NCI-H1417 (cell line): ENCODE data around the gene RAPGEF5.

Experiments
- DNase-seq, 3 experiments: peaks; one replicate each; lab custom pipeline; 2025; lab: John Stamatoyannopoulos, UW

Gene RAPGEF5

DNA sequence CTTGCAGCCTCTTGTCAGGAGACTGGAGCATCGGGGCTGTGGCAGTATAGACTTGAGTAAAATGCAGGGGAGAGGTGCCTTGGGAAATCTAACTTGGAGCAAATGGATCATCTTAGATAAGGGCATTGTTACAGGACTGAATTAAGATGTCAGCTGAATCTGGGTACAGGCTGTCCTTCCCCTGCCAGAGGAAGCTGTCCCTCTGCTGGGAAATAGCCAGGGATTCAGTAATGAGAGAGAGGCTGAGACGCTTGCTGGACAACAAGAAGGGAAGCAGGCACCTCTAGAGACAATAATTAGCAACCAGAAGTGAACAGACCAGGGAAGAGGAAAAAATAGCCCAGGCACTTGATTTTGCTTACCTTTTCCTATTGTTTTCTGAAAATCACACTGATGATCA, 20.7 kb upstream of the RAPGEF5 start:
- peak in 2 of 3 experiments; percentile 39 to 53 for DNase-seq

DNA sequence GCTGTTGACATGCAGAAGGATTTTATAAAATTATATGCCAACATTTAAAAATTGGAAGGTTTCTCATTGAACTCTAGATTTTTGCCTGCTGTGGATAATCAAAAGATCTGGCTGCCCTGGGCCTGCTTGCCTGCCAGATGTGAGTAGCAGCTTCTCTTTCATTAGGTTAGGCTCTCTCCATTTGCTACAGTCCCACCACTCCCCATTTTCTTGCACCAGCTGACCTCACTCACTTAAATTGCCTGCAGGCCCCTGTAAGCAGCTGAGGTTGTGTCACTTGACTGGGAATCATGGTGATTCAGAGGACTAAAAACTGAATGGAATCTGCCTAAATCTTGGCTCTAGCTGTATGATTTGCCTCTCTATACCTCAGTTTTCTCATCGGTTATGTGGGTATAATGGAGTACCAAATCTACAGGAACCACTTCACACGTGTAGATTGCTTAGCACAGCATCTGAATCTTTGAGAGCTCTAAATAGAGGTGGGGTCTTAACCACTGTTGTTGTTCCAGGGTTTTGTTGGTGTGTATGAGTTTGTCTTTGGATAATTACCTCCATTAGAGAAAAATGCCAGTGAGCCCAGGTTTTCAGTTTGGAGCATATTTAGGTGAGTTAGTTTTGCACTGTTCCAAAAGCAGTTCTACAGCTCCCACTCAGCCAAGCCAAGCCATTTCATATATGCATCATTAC, 18.6 kb upstream of the RAPGEF5 start:
- no peak for DNase-seq

DNA sequence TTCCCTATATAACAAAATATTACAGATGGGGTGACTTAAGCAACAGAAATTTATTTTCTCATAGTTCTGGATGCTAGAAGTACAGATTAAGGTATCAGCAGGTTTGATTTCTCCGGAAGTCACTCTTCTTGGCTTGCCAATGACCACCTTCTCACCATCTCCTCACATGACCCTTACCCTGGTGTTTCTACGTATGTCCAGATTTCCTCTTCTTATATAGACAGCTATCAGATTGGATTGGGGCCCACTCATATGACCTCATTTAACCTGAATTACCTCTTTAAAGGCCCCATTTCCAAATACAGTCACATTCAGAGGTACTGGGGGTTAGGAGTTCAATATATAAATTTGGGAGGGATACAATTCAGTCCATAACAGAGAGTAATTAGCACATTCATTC, 17.0 kb upstream of the RAPGEF5 start:
- DNase-seq = no peak

DNA sequence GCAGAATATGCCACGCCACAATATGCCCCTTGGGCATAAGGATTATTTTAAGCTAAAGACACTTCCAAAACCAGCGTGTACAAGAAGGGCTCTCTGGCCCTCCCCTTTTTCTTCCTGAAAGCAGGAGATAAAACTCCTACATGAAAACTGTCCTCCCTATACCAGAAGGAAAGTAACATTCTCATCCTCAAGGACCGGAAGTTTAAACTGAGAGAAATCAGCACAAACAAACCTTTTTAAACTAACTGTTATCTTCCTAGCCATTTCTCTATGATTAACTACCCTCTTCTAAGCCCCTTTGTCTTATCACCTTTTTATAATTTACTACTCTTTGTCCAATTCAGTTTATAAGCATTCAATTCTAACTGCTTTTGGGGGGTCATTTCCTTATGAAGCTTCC, 16.4 kb upstream of the RAPGEF5 start:
- no peak for DNase-seq

DNA sequence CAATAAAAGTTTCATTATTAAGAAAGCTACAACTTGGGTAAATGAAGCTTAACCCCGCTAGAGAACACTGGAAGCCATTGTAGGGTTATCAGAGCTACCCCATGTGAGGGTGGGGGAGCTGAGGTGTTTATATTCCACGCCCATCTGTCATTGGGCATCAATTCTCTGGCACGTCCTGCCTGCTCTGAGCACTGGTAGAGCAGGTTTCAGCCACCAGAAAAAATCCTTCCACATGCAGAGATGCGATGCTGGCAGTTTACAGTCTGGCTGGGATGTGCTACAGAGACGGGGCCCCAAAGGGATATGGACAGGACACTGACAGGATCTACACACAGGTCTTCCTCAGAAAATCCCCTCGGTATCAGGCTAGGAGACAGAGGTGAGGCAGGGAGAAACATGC, 15.9 kb upstream of the RAPGEF5 start:
- DNase-seq = no peak

GRCh38 chr7:22371878-22372277, 14.9 kb upstream of the RAPGEF5 start:
- no peak for DNase-seq

DNA sequence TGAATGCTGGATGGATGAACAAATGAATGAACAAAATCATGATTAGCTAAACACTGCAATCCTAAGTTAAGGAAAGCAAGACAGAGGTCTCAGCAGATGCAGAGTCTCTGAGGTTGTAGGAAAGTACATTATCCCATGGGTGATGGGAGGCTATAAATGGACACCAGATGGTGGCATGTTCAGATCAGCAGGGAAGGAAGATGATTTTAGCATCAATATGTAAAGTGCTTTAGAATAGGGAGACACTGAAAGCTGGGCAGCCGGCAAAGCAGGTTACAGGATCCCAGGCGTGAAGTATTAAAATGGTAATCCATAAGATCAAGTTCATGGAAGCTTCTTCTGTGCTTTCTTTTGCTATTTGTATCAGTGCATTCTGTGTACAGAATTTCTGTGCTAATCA, 7.9 kb upstream of the RAPGEF5 start:
- DNase-seq = peak in 1 of 3 experiments; percentile 14

DNA sequence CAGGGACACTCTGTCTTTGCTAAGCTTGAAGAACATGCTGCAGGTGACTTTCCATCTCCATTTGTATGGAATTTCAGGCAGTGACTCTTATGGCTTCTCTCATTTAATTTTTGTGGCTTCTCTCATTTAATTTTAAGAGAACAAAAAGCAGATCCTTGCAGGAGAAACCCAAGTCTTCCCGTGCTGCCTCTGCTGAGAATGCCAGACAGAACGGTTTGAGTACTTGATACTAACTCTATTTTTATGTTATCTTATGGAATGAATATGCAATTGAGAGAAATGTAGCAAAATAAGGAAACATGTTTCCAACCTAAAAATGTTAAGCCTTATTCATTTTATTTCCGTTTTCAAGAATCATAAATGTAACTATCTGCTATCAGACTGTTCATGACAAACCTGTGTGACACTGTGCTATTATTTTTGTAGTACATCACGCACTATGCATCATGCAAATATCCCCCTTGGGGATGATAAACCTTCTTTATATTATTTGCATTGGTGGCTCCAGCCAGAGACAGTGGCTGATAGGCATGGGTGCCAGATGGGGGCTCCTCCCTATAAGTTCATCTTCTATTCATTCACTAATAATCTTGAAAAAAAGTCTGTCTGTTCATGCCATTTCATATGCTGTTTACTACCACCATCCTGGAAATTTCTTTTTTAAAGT, 6.9 kb upstream of the RAPGEF5 start:
- no peak for DNase-seq

- peak in 1 of 3 experiments; percentile 51 for DNase-seq
These were observed 4.8 kb upstream of the RAPGEF5 start for GRCh38 chr7:22361795-22362194.

DNA sequence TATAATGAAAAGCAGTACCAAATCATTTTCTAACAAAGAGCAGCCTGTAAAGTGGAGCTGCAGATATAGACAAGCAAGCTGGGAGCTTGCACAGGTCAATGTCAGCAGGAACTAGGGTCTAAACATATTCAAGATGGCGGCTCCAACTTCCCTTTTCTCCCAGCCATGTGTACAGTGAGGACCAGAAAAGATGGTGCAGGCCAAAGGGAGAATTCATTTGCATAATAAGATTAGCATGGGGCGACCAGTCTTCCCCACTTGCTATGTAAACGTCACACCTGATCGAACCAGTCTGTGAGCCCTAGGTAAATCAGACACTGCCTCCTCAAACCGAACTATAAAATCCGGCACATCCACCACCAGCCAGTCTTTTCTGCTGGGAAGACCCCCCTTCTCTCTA, 4.4 kb upstream of the RAPGEF5 start:
- no peak for DNase-seq

DNA sequence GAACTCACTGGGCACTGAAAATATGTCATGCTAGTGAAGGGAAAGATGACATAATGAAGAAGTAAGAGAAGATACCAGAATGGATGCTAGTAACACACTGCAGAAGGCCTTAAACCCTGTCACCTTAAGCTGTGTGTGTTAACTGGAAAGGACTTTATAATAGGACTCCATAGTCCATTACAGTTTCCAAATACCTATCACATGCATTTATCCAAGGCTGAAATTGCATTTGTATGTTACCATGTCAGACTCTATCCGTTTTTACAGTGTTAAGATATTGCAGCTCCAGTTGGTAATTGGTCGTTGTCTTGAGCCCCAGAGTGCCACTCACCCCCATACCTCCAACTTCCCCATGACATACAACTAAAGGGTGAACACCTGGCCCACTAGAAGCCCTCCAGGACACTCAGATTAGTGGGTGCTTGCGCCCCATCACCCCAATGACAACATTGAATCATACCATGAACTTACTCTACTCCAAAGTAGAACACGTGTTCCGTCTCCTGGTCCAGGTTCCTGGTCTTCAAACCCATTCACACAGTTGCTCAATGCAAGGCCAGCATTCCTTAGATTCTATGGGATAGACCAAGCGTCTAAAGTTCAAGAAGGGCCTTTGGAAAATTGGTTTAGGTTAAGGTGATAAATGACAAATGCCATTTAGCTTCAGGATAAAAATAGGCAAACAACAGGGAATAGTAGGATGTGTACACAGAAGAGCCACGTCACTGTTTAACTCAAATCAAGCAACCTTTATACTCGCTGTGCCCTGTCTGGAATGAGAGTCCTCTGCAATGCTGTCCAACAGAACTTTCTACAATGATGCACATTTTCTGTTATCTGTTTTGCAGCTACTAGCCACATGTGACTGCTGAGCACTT, 2.1 kb upstream of the RAPGEF5 start:
- no peak for DNase-seq

DNA sequence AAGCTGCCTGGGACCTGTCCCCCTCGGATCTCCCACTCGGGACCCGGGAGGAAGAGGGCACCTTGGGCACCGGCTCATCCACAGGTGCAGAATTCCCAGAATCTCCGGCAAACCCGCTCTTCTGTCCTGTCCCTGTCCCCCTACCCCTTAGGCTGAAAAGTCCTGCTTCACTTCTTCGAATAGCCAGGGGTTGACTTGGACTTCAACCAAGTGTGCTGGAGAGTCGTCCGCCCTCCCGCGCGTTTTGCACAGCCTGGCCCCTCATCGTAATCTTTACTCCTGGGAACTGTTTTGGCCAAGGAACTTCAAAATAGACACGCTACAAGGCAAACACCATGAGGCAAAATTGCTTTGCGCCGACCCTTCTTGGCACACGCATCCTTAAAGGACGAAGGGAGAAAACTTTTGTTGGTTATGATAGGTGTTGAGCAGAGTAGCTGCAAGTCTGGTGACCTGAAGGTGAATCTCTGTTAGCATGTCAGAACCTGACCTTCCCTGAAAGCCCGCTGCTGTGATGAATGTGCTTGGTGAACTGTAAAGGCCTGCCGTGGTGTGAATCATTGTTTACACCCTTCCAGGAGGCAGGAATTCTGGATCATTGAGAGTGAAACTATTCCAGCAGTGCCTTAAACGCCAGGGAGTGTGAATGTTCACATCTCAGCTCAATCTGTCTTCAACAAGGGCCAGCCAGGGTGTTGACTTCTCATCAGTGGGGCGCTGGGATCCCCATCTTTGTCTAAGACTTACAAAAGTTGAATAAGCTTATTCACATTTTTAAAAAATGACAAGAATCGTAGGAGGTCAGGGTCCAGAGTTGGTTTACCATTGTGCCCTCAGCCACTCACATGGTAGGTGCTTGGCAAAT, 589 bp upstream of the RAPGEF5 start:
- DNase-seq = peak in 2 of 3 experiments; percentile 69 to 76

DNA sequence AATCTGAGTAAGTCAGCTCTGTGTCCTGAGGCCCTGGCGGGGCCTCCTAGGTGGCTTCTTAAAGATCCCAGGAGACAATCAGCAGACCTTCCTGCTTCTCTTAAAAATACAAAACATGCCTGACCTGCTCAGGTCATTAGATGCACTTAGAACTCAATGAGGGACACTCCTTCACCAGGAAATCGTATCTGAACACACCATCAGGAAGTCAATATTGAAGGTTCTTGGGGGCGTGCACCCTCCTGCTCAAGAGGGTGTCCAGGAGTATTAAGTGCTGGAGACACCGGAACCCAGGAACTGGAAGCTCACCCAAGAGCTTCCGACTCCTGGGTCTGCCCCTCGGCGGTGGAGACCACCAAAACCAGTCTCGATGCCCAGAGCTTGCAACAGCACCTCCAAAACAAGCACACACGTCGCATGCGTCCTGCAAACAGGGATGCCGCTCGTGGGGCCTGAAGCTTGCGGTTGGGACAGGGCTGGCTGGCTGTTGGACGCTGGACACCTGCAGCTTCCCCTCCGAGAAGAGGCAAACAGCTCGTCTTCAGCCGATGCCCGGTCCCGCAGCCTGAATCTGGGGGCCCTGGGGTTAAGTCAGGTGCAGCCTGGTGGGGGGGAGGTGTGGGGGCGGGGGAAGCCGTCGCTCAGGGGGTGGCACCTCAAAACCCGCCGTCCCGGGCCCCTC, 803 bp downstream of the RAPGEF5 start:
- peak; percentile 6 to 68 (median 64) for DNase-seq

- no peak for DNase-seq
These were observed 1.3 kb downstream of the RAPGEF5 start for GRCh38 chr7:22355620-22356009.

GRCh38 chr7:22354462-22354861, 2.5 kb downstream of the RAPGEF5 start:
- DNase-seq = no peak

DNA sequence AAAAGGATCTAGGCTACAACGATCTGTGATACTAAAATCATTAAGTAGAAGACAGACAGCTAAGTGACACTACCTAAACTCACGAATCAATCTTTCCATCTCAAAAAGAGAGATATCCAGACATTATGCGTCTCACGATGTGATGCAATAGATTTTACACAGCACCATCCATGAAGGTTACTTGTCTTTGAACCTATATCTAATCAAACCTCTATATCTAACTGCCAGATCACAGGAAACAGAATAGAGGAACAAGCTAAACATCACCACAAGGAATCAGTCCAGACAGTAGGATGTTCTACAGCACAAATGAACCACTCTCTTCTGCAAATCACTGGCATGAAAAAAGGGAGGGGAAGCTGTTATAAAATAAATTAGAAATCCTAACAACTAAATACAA, 4.1 kb downstream of the RAPGEF5 start:
- no peak for DNase-seq

DNA sequence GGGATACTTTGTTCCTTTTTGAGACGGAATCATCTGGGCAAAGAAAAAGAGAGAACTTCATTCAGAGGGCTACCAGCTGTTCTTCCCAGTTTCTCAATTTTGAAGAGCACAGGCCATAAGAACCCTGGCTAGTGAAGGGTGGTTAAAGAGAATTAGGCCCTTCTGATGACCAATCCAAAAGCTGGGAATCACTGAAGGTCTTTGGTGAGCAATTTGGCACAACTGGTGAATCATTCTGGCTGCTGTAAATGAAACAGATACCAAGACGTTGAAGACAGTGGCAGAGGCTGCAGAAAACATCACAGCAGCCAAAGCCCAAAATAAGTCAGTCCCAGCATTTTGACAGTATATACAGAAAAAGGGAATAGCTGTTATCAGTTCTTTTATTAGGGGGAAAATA, 5.1 kb downstream of the RAPGEF5 start:
- DNase-seq = no peak

- no peak for DNase-seq
These were observed 5.6 kb downstream of the RAPGEF5 start for GRCh38 chr7:22351329-22351692.

- no peak for DNase-seq
These were observed 6.3 kb downstream of the RAPGEF5 start for GRCh38 chr7:22350466-22351328.

DNA sequence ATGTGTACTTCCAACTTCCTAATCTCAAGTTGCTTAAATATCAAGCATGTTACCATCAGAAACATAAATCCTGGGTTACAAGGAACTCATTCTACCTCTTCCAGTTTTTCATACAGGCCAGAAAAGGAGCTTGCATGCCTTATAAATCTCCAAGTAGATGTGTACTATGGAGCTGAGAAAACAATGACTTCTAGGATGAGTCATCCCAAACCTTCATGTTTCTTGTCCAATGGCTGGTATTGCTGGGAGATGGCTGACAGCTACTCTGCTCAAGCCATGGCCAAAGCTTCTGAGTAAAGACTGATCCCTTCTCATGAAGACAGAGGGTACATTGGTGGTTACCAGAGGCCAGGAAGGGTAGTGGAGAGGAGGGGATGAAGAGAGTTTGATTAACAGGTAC, 8.6 kb downstream of the RAPGEF5 start:
- DNase-seq = no peak
